Measurements from ENCODE around the gene ATXN1. TPM values are rescaled to one million over a fixed set of nuclear protein-coding genes. Genes with fewer than 3 reads are reported as not detected.

Gene ATXN1
- total RNA-seq, 1 donor from 2014 or later: 71.2 TPM

GRCh38 chr6:16278750-16279149 is 482.5 kb downstream of the ATXN1 start:
- H3K4me3 ChIP-seq: no peak overlapping the region
- no peaks in the 10 kb centered on the region for H3K9me3 ChIP-seq
- DNase-seq (no peak), ATAC-seq (no peak)
- intact Hi-C loops (cut with DNase I): no loop called here
- H3K4me1 ChIP-seq: no peaks in the 10 kb centered on the region
- no peak for TF ChIP-seq CTCF (IDR thresholded peaks at IDR 0.05)
- no peaks in the 10 kb centered on the region for H3K36me3 ChIP-seq
- H3K27ac ChIP-seq: no peak overlapping the region
- no peaks in the 10 kb centered on the region for H3K27me3 ChIP-seq

GRCh38 chr6:16278048-16278724 is 483.1 kb downstream of the ATXN1 start:
- Histone ChIP-seq H3K27ac (no peak overlapping the region), H3K4me3 (no peak overlapping the region)

GRCh38 chr6:16277101-16277981 is 483.9 kb downstream of the ATXN1 start:
- no peak overlapping the region for H3K27ac ChIP-seq
- H3K9me3 ChIP-seq: no peaks in the 10 kb centered on the region
- peak; percentile 86 for ATAC-seq
- H3K4me1 ChIP-seq: no peaks in the 10 kb centered on the region
- peak; percentile 75 for DNase-seq
- intact Hi-C loops (cut with DNase I): no loop called here
- peak; percentile 24 for TF ChIP-seq CTCF (IDR thresholded peaks at IDR 0.05)
- no peaks in the 10 kb centered on the region for H3K36me3 ChIP-seq
- H3K4me3 ChIP-seq: no peak overlapping the region
- no peaks in the 10 kb centered on the region for H3K27me3 ChIP-seq

More at GRCh38 chr6:16278048-16278724, 483.1 kb downstream of the ATXN1 start:
- Histone ChIP-seq H3K9me3 (no peaks in the 10 kb centered on the region), H3K27me3 (no peaks in the 10 kb centered on the region), H3K4me1 (no peaks in the 10 kb centered on the region), H3K36me3 (no peaks in the 10 kb centered on the region)
- DNase-seq (no peak), ATAC-seq (peak; percentile 31)
- intact Hi-C loops (cut with DNase I): no loop called here
- TF ChIP-seq CTCF (IDR thresholded peaks at IDR 0.05): no peak

- ATAC-seq (no peak), DNase-seq (no peak)
- TF ChIP-seq CTCF (IDR thresholded peaks at IDR 0.05): no peak
- no peak overlapping the region for H3K27ac ChIP-seq
- H3K9me3 ChIP-seq: no peaks in the 10 kb centered on the region
- intact Hi-C loops (cut with DNase I): no loop called here
- no peaks in the 10 kb centered on the region for H3K36me3 ChIP-seq
- H3K27me3 ChIP-seq: no peaks in the 10 kb centered on the region
- H3K4me1 ChIP-seq: no peaks in the 10 kb centered on the region
- H3K4me3 ChIP-seq: no peak overlapping the region
Observed at GRCh38 chr6:16274885-16275589, 486.2 kb downstream of the ATXN1 start.

- Histone ChIP-seq H3K36me3 (no peaks in the 10 kb centered on the region), H3K9me3 (no peaks in the 10 kb centered on the region), H3K4me1 (no peaks in the 10 kb centered on the region), H3K27ac (no peak overlapping the region), H3K27me3 (no peaks in the 10 kb centered on the region), H3K4me3 (no peak overlapping the region)
- no peak for TF ChIP-seq CTCF (IDR thresholded peaks at IDR 0.05)
- ATAC-seq (no peak), DNase-seq (no peak)
- intact Hi-C loops (cut with DNase I): no loop called here
Observed at GRCh38 chr6:16274483-16274882, 486.8 kb downstream of the ATXN1 start.

All from upper lobe of right lung (tissue), 1 donor.